Body of pancreas (tissue), 4 donors: ENCODE data around the gene IL17B. TPM values are rescaled to one million over a fixed set of nuclear protein-coding genes. Genes with fewer than 3 reads are reported as not detected.

Experiments
- ATAC-seq: fragments of 150-250 bp; one replicate; pipeline ENCODE4 v1.9.1; 2016
- DNase-seq, 4 donors: peaks; one replicate each; pipeline ENCODE4 v3.0.0-alpha.2; 2019
- H3K27ac ChIP-seq, 4 donors: fragments of 200-600 bp; sonication (generic); 1 replicate in 3 of 4; 2 replicates in 1 of 4; pipeline versions ENCODE4 v1.5.1 to v1.6.1; 2016 to 2019; ENCODE audit warnings: mild to moderate bottlenecking in 1 of 4, mixed read lengths in 1 of 4, moderate library complexity in 1 of 4
- H3K27me3 ChIP-seq, 2 donors: fragments of 200-600 bp; sonication (generic); one replicate each; pipeline ENCODE4 v1.6.0; 2016; ENCODE audit warnings: mild to moderate bottlenecking in 1 of 2
- H3K36me3 ChIP-seq, 2 donors: fragments of 200-600 bp; sonication (generic); replicated peaks in 1 of 2; 2 replicates each; pipeline ENCODE4 v1.5.1; 2016; ENCODE audit warnings: low read depth in 2 of 2; ENCODE audit not compliant: insufficient read depth in 1 of 2
- H3K4me1 ChIP-seq: fragments of 200-600 bp; sonication (generic); one replicate; pipeline ENCODE4 v1.6.0; 2016
- H3K4me3 ChIP-seq, 2 donors: fragments of 200-600 bp; sonication (generic); 1 replicate in 1 of 2; 2 replicates in 1 of 2; pipeline ENCODE4 v1.5.1; 2016 to 2019
- H3K9me3 ChIP-seq, 3 donors: fragments of 200-600 bp; sonication (generic); 1 replicate in 2 of 3; 2 replicates in 1 of 3; pipeline ENCODE4 v1.5.1; 2016
- POLR2A ChIP-seq, 3 donors: fragments of 450-650 bp; IDR thresholded peaks; one replicate each; pipeline ENCODE4 v1.6.1; 2016; ENCODE audit warnings: antibody characterized with exemption in 3 of 3, mild to moderate bottlenecking in 2 of 3
- WGBS, 2 donors: methylation state at CpG; one replicate each; pipeline ENCODE4 v1.1.5; 2017; 5-methylcytosine and 5-hydroxymethylcytosine counted together
- intact Hi-C: fragments of 100-400 bp; cut with DNase I; formaldehyde crosslinking; loops from one replicate; pipeline ENCODE4 v1.15.1; 2023
- total RNA-seq, 2 donors: library from RNA; depleted of rRNA; stranded (reverse); fragments of >200 nt; gene quantifications; one replicate each; pipeline ENCODE4 v1.1.0, GENCODE V29; 2016
- TF ChIP-seq, protein P1 (sequence below), 7 experiments: fragments of 450-650 bp in 4 of 7; fragments of 200-600 bp in 3 of 7; sonication (generic) in 3 of 7; IDR thresholded peaks; one replicate each; pipeline ENCODE4 v1.5.1; 2016 to 2019; ENCODE audit warnings: antibody characterized with exemption in 7 of 7

The IL17B gene
- total RNA-seq, 2 donors from 2014 or later, result not detected

DNA sequence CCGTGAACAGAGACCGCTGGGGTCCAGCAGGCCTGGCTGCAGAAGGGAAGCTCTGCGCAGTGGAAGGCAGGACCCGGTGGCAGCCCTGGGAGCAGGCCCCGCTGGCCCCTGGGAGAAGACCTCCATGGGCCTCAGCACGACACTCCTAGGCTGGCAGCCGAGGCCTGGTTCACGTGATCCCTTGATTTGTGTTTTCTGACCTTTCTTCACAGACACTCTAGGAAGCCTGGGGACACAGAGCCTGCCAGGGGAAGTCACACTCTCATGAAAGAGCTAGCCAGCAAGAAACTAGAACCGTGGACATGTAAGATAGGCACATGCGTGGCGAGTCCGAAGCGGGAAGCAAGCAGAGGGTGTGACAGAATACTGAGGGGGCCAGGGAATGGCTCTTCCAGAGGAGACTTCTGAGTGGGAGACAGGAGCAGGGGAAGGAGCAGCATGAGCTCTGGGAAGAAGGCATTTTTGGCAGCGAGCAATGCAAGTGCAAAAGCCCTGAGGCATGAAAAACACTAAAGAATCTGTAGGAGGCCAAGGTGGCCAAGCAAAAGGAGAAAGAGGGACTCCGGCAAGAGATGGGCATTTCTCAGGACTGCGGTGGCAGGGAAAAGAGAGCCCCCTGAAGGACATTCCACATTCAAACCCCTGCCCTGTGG is 26.6 kb upstream of the IL17B start:
- TF ChIP-seq POLR2A (IDR thresholded peaks at IDR 0.05), result no peak
- TF ChIP-seq, protein P1, sequence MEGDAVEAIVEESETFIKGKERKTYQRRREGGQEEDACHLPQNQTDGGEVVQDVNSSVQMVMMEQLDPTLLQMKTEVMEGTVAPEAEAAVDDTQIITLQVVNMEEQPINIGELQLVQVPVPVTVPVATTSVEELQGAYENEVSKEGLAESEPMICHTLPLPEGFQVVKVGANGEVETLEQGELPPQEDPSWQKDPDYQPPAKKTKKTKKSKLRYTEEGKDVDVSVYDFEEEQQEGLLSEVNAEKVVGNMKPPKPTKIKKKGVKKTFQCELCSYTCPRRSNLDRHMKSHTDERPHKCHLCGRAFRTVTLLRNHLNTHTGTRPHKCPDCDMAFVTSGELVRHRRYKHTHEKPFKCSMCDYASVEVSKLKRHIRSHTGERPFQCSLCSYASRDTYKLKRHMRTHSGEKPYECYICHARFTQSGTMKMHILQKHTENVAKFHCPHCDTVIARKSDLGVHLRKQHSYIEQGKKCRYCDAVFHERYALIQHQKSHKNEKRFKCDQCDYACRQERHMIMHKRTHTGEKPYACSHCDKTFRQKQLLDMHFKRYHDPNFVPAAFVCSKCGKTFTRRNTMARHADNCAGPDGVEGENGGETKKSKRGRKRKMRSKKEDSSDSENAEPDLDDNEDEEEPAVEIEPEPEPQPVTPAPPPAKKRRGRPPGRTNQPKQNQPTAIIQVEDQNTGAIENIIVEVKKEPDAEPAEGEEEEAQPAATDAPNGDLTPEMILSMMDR (IDR thresholded peaks at IDR 0.05), result no peak
- 87 to 89% methylated on average over 12 to 16 of the region's 16 CpGs for WGBS, 2 donors
- no peaks in the 10 kb centered on the region for H3K27me3 ChIP-seq
- ATAC-seq (no peak), DNase-seq (no peak)
- H3K4me1 ChIP-seq, result no peaks in the 10 kb centered on the region
- no peak overlapping the region for H3K4me3 ChIP-seq
- H3K9me3 ChIP-seq, result no peaks in the 10 kb centered on the region
- H3K36me3 ChIP-seq, result no peaks in the 10 kb centered on the region
- intact Hi-C loops, result no loop called here
- peak overlapping the region in 1 of 4 donors; percentile 29 for H3K27ac ChIP-seq

DNA sequence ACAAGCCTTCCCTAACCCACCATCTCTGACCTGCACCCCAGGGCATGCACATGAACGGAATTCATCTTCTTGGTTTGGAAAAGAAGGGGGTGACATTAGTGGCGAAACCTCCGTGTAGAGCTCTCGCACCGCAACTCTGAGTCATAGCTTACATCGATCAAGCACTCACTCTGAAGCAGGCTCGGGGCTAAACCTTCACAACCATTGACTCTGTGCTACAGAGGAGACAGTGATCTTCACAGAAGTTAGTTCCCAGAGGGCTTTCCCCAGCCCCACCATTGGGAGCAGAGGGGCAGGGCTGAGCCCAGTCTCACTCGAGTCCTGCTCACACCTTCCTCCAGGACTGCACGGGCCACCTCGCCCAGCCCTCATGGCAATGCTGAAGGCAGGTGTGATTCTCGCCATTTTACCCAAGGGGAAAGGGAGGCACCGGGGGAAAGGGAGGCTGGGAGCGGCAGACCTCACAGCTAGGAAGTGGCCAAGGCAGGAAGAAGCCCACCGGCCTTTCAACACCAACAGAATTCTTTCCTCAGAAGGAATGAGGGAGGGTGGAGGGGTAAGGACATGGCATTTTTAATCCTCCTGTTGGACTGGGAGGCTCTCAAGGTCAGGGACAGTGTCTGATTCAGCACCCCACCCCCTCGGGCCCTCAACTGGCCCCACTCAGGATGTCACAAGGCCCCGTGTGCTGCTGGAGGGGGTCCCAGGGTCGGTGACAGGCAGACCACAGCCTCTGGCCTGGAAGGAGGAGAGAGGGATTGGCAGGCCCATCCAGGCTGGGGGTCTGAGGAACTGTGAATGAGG is 25.9 kb upstream of the IL17B start:
- H3K4me1 ChIP-seq, result no peaks in the 10 kb centered on the region
- ATAC-seq (no peak), DNase-seq (no peak)
- H3K27ac ChIP-seq, result peak overlapping the region in 1 of 4 donors; percentile 29
- TF ChIP-seq POLR2A (IDR thresholded peaks at IDR 0.05), result no peak
- TF ChIP-seq, protein P1 (IDR thresholded peaks at IDR 0.05), result no peak
- H3K27me3 ChIP-seq, result no peaks in the 10 kb centered on the region
- WGBS, 2 donors, result 75 to 85% methylated on average over 14 to 17 of the region's 17 CpGs
- intact Hi-C loops, result no loop called here
- H3K36me3 ChIP-seq, result no peaks in the 10 kb centered on the region
- no peak overlapping the region for H3K4me3 ChIP-seq
- H3K9me3 ChIP-seq, result no peaks in the 10 kb centered on the region

DNA sequence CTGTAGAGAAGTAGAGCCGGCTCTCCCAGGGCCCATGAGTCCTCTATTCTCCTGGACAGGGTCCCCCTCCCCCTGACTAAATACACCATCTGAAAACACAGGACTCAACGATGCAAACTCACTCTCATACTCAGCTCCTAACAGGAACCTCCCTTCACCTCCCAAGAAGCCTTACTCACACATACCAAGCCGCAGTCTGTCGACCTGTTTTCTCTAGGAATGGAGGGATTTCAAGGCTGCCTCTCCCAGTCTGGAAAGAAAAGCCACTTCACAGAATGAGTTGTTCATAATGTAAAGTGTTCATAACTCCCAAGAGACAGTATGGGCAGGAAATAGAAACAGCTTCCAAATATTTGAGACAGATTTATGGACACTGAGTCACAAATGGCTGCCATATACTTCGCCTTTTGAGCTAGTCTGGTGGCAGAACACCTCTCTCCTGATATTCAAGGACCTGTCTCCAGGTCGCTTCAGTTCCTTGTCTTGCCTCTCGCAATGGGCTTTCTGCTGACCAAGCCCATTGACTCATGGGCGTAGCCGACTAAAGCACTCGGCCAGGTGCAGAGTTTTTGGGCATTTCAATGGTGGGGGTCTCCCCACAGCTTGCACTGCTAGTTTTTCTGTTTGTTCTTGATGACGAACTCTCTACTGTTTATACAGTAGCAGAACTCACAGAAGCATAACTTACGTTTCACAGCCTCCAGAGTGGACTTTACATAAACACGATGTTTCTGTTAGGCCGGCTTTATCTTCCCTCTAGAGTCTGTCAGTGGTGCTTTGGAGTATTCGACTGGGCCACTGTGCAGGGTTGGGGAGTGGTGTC is 25.0 kb upstream of the IL17B start:
- intact Hi-C loops, result no loop called here
- H3K9me3 ChIP-seq, result no peaks in the 10 kb centered on the region
- WGBS, 2 donors, result 76 to 77% methylated on average over 15 of the region's 15 CpGs
- no peaks in the 10 kb centered on the region for H3K36me3 ChIP-seq
- H3K27me3 ChIP-seq, result no peaks in the 10 kb centered on the region
- no peak for ATAC-seq
- no peaks in the 10 kb centered on the region for H3K4me1 ChIP-seq
- no peak for DNase-seq
- no peak overlapping the region for H3K4me3 ChIP-seq
- TF ChIP-seq POLR2A (IDR thresholded peaks at IDR 0.05), result no peak
- H3K27ac ChIP-seq, result no peak overlapping the region

DNA sequence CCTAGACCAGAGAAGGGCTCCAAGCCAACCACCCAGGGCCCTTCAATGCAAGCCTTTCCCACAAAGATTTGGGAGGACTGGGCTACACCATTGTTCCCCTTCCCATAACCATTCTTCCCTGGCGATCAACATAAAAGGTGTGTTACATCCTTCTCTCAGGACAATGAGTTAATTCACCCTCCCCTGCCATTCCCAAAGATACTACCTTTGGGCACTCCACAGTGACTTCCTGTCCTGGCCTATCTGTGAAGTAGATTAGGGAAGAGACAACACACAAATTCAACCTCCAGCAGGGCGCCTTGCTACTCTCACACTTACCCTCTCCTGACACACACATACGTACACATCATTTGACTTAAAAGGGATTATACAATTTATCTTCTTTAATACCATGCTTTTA is 23.2 kb upstream of the IL17B start:
- H3K4me1 ChIP-seq, result no peaks in the 10 kb centered on the region
- ATAC-seq (no peak), DNase-seq (no peak)
- no peaks in the 10 kb centered on the region for H3K36me3 ChIP-seq
- TF ChIP-seq POLR2A (IDR thresholded peaks at IDR 0.05), result no peak
- TF ChIP-seq, protein P1 (IDR thresholded peaks at IDR 0.05), result no peak
- H3K27ac ChIP-seq, result no peak overlapping the region
- 94 to 96% methylated on average over 3 of the region's 3 CpGs for WGBS, 2 donors
- intact Hi-C loops, result no loop called here
- no peak overlapping the region for H3K4me3 ChIP-seq
- no peaks in the 10 kb centered on the region for H3K9me3 ChIP-seq
- H3K27me3 ChIP-seq, result no peaks in the 10 kb centered on the region

DNA sequence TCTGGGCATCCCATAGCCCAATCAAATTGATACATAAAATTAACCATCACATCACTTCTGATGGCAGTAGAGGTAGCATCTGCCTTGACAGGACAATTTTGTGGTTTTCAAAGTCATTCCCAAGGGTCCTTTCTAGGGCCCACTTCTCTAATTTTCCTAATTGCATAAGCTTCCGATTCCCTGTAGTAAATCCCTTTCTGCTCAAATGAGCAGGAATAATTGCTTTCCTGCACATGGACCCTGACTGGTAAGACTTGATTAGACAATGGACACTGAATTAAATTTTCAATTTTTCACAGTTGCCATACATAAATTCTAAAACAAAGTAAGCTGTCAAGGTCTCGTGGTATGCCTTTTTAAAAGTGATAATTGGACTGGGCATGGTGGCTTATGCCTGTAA is 22.0 kb upstream of the IL17B start:
- no peak for ATAC-seq
- intact Hi-C loops, result no loop called here
- DNase-seq, result no peak
- H3K4me1 ChIP-seq, result no peaks in the 10 kb centered on the region
- H3K36me3 ChIP-seq, result no peaks in the 10 kb centered on the region
- H3K9me3 ChIP-seq, result no peaks in the 10 kb centered on the region
- H3K27me3 ChIP-seq, result no peaks in the 10 kb centered on the region
- no peak overlapping the region for H3K4me3 ChIP-seq
- TF ChIP-seq, protein P1 (IDR thresholded peaks at IDR 0.05), result no peak
- TF ChIP-seq POLR2A (IDR thresholded peaks at IDR 0.05), result no peak
- WGBS, 2 donors, result 80 to 82% methylated on average over 2 of the region's 2 CpGs
- H3K27ac ChIP-seq, result no peak overlapping the region
